OCI-LY3 (cell line): ENCODE data around the gene DEGS1.

ENCODE experiments used
- EZH2phosphoT487 ChIP-seq: fragments of 200-600 bp; shearing (Covaris generic); IDR thresholded peaks from 2 replicates; pipeline ENCODE4 v1.6.1; 2018; ENCODE audit warnings: antibody characterized with exemption, mixed run types, low read depth
- TF ChIP-seq, protein P1 (sequence below): fragments of 200-600, 300-600 bp; sonication (generic); IDR thresholded peaks from 2 replicates; pipeline ENCODE4 v1.5.1; 2014; ENCODE audit warnings: antibody characterized with exemption, low read length, low read depth

- TF ChIP-seq, protein P1, sequence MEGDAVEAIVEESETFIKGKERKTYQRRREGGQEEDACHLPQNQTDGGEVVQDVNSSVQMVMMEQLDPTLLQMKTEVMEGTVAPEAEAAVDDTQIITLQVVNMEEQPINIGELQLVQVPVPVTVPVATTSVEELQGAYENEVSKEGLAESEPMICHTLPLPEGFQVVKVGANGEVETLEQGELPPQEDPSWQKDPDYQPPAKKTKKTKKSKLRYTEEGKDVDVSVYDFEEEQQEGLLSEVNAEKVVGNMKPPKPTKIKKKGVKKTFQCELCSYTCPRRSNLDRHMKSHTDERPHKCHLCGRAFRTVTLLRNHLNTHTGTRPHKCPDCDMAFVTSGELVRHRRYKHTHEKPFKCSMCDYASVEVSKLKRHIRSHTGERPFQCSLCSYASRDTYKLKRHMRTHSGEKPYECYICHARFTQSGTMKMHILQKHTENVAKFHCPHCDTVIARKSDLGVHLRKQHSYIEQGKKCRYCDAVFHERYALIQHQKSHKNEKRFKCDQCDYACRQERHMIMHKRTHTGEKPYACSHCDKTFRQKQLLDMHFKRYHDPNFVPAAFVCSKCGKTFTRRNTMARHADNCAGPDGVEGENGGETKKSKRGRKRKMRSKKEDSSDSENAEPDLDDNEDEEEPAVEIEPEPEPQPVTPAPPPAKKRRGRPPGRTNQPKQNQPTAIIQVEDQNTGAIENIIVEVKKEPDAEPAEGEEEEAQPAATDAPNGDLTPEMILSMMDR: no peak
- TF ChIP-seq EZH2phosphoT487: no peak
Measured at GRCh38 chr1:224180783-224181452, 2.1 kb upstream of the DEGS1 start.
